GM21786 (cell line): ENCODE measurements around the gene ASPRV1.
"Not testable (repeated sequence)": the region's sequence is repeated elsewhere in the genome, so short reads cannot be mapped to it uniquely, and the experiment has no call there.

Source experiments
- ATAC-seq: cut with Tn5 transposase; IDR thresholded peaks from one replicate; pipeline ENCODE4 v1.9.1; 2021; ENCODE audit not compliant: unreplicated experiment

The ASPRV1 gene

DNA sequence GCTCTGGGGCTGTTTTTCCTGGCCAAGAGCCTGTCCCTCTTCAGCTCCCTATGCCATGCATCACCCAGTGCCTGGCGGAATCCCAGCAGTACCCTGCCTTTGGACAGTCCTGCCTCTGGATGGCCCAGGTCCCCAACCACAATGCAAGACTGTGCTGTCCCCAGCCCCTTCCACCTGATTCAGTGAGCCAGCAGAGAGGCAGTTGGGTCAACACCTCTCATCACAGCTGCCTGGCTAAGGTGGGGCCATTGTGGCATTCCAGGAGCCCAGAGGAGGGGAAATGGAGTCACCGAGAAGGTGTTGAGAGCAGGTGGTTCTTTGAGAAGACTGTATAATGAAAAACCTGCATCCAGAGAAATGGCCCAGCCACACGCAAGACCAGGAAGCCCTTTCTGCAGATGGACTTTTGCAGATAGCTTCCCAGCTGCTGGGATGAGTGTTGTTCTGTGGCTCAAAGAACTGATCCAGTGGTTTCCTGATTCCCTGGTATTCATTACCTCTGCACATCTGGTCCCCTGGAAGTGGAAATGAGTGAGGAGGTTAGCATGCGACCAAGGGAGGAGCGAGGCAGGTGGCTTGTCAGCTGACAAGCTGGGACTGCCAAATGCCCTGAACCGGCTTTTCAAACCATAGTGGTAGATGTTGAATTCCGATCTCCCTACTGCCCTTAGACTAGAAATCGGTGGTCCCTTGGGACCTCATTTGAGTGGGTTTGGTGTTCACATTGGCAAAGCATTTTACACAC is 1.7 kb upstream of the ASPRV1 start:
- no peak for ATAC-seq

- no peak for ATAC-seq
Measured at GRCh38 chr2:69960821-69961220, 610 bp downstream of the ASPRV1 start.

DNA sequence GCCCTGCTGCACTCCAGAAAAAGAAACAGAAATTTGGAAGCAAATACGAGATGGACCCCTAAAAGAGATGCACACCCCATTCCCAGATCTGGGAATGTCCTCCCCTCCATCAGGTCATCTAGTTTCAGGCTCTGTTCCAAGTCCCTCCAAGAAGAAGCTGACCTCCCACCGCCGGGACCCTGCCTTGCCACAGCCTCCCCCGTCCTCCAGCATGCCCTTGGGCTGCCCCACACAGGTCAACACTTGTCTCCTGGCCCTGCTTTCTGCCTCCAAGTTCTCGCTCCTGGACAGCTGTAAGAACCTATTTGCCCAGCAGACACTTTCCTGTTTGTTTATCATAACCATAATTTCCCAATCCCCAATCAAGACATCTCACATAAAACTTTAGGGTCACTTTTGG is 2.0 kb downstream of the ASPRV1 start:
- ATAC-seq = no peak

GRCh38 chr2:69958480-69958879 is 3.0 kb downstream of the ASPRV1 start:
- no peak for ATAC-seq

DNA sequence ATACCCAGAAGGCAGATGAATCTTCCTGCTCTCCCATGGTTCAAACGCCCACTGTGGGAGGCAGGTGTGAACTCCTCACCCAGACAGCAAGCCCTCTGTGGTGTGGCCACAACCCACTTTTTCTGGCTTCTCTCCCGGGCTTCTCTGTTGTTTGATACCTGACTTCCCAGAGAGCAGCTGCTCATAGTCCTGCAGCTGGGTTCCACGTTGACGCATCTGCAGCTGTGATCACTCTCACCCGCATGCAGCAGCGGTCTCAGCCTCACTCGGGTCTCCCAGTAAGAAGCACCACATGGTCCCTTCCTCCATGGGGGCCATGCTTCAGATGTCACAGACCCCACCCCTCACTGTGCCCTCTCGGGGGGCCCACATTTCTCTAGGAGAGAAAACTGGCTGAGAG is 3.5 kb downstream of the ASPRV1 start:
- ATAC-seq = no peak

- no peak for ATAC-seq
Measured at GRCh38 chr2:69956475-69956979, 4.9 kb downstream of the ASPRV1 start.

DNA sequence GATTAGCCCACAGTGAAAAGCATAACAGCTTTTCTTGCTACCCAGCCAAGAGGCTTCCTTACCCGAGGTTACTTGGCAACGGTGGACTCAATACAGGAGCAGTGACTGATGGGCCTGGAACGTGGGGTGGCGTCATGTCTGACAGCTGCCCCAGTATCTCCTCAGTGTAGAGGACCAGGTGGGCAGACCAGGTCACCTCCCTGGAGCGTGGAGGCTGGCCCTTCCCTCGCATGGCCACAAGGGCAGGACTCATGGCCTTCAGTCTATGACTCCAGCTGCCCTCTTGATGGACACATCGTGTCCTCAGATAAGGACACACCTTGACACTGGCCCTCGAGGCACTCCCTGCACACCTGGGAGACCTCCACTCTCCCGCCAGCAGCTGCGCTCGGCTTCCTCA is 6.4 kb downstream of the ASPRV1 start:
- ATAC-seq = no peak

GRCh38 chr2:69954084-69954483 is 7.3 kb downstream of the ASPRV1 start:
- no peak for ATAC-seq

DNA sequence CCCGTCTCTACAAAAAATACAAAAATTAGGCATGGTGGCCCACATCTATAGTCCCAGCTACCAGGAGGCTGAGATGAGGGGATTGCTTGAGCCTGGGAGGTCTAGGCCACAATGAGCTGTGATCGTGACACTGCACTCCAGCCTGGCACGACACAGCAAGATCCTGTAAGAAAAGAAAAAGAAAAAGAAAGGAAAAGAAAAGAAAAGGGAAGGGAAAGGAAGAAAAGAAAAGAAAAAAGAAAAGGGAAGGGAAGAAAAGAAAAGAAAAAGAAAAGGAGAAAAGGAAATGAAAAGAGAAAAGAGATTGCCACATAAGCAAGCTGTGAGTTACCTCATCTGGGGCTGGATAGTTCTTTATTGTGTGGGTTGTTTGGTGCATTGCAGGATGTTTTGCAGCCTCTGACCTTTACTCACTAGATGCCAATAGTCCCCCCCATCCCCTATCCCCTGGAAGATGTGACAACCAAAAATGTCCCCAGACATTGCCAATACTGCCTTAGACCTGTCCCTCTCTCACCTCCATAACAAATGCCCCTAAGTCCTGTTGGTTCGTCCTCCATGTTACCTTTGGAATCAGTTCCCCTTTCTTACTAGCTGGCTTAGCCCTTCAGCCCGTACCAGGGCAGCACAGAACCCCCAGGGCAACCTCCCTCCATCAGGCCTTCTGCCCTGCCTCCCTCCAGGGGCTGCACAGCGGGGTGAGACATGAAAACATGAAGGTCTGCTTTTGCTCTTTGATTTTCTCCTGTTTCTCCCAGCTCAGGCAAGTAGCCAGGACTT is 8.9 kb downstream of the ASPRV1 start:
- ATAC-seq = no peak

GRCh38 chr2:69950671-69951070 is 10.8 kb downstream of the ASPRV1 start:
- not testable (repeated sequence) for ATAC-seq

- ATAC-seq = no peak
Measured at GRCh38 chr2:69950241-69950640, 11.2 kb downstream of the ASPRV1 start.

GRCh38 chr2:69948963-69949645 is 12.3 kb downstream of the ASPRV1 start:
- ATAC-seq = no peak

GRCh38 chr2:69948032-69948962 is 13.1 kb downstream of the ASPRV1 start:
- no peak for ATAC-seq

- ATAC-seq = no peak
Measured at GRCh38 chr2:69947325-69947931, 14.0 kb downstream of the ASPRV1 start.

DNA sequence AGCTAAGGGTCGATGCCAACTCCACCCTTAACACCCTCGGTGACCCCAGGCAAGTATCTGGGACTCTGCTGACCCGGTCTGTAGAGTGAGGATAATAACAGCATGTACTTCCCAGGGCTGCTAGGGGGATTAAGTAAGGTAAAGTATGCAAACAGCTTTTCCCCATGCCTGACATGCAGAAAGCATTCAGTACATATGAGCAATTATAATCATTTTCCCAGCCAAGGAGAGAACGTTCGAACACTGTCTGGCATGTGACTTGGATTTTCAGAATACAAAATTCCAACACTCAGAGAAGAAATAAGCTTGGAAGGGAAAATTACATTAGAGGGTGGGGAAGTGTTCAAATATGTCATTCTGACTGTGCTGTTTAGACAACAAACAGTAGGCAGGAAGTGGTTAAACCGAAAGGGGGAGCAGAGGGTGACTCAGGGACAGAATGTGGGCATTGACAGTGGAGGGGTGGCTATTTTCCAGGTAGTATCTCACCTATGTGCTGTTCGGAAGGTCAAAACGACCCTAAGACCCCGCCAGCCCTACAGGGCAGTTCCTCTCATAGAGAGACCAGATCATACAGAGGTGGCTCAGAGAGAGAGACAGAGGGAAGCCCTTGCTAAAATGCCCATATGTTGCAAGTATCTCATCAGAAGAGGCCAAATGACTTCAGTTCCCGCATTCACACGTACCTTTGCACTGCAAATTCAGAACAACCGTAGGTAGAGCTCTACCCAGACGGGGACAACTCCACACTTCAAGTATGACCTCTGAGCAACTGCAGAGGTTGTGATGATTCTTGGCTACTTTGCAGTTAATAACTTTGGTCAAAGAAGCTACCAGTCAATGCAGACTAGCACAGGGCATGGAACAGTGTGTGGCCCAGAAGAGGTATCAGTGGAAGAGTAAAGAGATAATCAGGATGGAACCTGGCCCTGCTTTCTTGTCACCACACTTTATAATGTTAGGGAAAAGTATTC is 14.8 kb downstream of the ASPRV1 start:
- ATAC-seq = peak; percentile 85

DNA sequence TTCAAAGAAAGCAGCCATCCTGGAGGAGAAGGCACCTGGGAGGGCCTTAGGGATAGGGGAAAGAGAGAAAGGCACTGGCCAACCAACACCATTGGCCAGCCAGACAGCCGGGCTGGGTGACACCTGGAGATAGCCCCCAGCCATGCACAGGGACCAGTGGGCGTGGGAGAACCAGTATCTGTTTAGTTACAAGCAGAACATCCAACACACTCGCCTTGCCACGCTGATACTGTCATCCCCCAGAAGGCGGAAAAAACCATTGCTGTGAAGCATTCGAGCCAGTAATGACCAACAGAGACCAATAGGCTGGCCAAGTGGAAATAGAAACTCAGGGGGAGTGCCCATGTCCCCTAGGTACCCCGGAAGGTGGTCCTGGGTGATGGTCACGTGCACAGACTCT is 15.5 kb downstream of the ASPRV1 start:
- ATAC-seq = no peak

DNA sequence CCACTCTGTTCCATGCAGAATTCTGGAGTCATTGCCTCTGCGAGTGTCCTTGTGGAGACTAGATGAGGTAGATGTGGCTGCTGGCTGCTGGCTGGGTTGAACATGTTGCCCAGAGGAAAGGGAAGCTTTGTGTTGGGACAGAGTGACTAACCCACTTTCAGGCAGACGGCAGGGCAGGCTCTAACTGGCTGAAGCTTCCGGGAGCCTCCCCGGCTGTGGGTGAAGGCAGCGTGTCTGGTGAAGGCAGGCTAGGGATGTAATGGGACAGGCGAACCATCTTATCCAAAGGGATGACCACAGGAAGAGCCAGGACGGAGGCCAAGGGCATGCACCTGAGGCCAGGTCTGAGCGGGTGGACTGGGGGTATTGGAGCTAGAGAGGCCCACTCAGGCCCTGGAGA is 16.0 kb downstream of the ASPRV1 start:
- ATAC-seq = no peak

GRCh38 chr2:69944756-69945155 is 16.7 kb downstream of the ASPRV1 start:
- ATAC-seq = no peak
